K562 (cell line): Measurements from ENCODE around the gene VCAN. TPM values are rescaled to one million over a fixed set of nuclear protein-coding genes. Genes with fewer than 3 reads are reported as not detected.

Experiments used
- JUN ChIP-seq, 2 experiments: sonication (generic) in 1 of 2; formaldehyde crosslinking in 1 of 2; IDR thresholded peaks; 2 replicates each; pipeline versions ENCODE4 v1.6.1 to v1.8.0; 2012 to 2022; ENCODE audit warnings: borderline replicate concordance in 2 of 2, mild to moderate bottlenecking in 2 of 2, improper control_type of control experiment in 1 of 2, low read depth in 1 of 2, low read length in 1 of 2, missing genetic modification reagents in 1 of 2
- polyA plus RNA-seq, 8 experiments: library from polyadenylated mRNA; depleted of rRNA in 4 of 8; stranded (reverse) in 5 of 8; unstranded in 3 of 8; fragments of >200 nt; fragmentation: Nextera tagmentation in 2 of 8; fragmentation: Illumina TruSeq in 1 of 8; extraction: Ambion mirVana in 2 of 8; extraction: Trizol in 1 of 8; gene quantifications; 2 replicates each; pipeline versions ENCODE4 v1.2.1 to v1.2.3, GENCODE V29; 2011 to 2014; ENCODE audit warnings: inconsistent platforms in 1 of 8, missing spikeins in 1 of 8
- total RNA-seq, 7 experiments: library from RNA; depleted of rRNA in 6 of 7; stranded (reverse); fragments of >200 nt in 6 of 7; fragmentation: Illumina TruSeq in 2 of 7; extraction: Trizol in 2 of 7; gene quantifications; 2 replicates each; pipeline versions ENCODE4 v1.2.1 to v1.2.3, GENCODE V29; 2011 to 2021; ENCODE audit warnings: low replicate concordance in 1 of 7
- TF ChIP-seq, protein P1 (sequence below): fragments of 450-650 bp; IDR thresholded peaks from 2 replicates; pipeline ENCODE4 v1.6.1; 2016; ENCODE audit warnings: mild to moderate bottlenecking, moderate library complexity
- TF ChIP-seq, protein P2 (sequence below): fragments of 450-650 bp; formaldehyde crosslinking; conservative IDR thresholded peaks from 2 replicates; pipeline ENCODE4 v1.4.0; 2022; ENCODE audit warnings: mild to moderate bottlenecking, missing genetic modification characterization

Gene VCAN
- total and polyA plus RNA-seq, 9 of the 15 experiments (the other 6 are each of a cell fraction or from before 2014, with no cell fraction given): 0.01 to 0.33 (median 0.05) TPM

DNA sequence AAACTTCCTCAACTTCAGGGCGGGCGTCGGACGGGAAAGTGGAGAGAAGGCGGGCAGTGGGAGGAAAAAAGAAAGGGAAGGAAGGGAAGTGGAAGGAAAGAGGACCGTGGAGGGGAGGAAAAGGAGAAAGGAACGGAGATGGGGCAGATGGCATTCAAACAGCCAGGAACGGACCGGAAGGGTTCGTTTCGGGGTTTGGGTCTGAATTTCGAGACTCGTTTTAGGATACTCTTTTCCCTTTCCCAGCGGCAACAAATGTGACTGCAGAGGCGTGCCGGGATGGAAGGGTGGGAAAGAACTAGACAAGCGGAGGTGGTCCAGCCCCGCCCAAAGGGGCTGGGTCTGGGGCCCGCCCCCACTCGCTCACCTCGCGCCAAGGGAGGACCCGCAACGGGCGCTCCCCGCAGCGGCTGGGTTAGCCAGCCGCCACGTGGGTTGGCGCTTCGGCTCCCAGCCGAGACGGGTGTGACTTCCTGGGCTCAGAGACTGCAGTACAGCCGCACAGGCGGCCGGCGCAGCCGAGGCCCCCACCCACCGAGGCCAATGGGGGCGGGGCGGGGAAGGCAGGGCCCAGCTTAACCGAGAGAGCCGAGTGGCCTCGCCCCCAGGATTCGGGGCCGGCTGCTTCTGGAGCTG, 2.7 kb downstream of the VCAN start (continued):
- TF ChIP-seq, protein P1, sequence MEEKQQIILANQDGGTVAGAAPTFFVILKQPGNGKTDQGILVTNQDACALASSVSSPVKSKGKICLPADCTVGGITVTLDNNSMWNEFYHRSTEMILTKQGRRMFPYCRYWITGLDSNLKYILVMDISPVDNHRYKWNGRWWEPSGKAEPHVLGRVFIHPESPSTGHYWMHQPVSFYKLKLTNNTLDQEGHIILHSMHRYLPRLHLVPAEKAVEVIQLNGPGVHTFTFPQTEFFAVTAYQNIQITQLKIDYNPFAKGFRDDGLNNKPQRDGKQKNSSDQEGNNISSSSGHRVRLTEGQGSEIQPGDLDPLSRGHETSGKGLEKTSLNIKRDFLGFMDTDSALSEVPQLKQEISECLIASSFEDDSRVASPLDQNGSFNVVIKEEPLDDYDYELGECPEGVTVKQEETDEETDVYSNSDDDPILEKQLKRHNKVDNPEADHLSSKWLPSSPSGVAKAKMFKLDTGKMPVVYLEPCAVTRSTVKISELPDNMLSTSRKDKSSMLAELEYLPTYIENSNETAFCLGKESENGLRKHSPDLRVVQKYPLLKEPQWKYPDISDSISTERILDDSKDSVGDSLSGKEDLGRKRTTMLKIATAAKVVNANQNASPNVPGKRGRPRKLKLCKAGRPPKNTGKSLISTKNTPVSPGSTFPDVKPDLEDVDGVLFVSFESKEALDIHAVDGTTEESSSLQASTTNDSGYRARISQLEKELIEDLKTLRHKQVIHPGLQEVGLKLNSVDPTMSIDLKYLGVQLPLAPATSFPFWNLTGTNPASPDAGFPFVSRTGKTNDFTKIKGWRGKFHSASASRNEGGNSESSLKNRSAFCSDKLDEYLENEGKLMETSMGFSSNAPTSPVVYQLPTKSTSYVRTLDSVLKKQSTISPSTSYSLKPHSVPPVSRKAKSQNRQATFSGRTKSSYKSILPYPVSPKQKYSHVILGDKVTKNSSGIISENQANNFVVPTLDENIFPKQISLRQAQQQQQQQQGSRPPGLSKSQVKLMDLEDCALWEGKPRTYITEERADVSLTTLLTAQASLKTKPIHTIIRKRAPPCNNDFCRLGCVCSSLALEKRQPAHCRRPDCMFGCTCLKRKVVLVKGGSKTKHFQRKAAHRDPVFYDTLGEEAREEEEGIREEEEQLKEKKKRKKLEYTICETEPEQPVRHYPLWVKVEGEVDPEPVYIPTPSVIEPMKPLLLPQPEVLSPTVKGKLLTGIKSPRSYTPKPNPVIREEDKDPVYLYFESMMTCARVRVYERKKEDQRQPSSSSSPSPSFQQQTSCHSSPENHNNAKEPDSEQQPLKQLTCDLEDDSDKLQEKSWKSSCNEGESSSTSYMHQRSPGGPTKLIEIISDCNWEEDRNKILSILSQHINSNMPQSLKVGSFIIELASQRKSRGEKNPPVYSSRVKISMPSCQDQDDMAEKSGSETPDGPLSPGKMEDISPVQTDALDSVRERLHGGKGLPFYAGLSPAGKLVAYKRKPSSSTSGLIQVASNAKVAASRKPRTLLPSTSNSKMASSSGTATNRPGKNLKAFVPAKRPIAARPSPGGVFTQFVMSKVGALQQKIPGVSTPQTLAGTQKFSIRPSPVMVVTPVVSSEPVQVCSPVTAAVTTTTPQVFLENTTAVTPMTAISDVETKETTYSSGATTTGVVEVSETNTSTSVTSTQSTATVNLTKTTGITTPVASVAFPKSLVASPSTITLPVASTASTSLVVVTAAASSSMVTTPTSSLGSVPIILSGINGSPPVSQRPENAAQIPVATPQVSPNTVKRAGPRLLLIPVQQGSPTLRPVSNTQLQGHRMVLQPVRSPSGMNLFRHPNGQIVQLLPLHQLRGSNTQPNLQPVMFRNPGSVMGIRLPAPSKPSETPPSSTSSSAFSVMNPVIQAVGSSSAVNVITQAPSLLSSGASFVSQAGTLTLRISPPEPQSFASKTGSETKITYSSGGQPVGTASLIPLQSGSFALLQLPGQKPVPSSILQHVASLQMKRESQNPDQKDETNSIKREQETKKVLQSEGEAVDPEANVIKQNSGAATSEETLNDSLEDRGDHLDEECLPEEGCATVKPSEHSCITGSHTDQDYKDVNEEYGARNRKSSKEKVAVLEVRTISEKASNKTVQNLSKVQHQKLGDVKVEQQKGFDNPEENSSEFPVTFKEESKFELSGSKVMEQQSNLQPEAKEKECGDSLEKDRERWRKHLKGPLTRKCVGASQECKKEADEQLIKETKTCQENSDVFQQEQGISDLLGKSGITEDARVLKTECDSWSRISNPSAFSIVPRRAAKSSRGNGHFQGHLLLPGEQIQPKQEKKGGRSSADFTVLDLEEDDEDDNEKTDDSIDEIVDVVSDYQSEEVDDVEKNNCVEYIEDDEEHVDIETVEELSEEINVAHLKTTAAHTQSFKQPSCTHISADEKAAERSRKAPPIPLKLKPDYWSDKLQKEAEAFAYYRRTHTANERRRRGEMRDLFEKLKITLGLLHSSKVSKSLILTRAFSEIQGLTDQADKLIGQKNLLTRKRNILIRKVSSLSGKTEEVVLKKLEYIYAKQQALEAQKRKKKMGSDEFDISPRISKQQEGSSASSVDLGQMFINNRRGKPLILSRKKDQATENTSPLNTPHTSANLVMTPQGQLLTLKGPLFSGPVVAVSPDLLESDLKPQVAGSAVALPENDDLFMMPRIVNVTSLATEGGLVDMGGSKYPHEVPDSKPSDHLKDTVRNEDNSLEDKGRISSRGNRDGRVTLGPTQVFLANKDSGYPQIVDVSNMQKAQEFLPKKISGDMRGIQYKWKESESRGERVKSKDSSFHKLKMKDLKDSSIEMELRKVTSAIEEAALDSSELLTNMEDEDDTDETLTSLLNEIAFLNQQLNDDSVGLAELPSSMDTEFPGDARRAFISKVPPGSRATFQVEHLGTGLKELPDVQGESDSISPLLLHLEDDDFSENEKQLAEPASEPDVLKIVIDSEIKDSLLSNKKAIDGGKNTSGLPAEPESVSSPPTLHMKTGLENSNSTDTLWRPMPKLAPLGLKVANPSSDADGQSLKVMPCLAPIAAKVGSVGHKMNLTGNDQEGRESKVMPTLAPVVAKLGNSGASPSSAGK: peak; percentile 88
- TF ChIP-seq, protein P2, sequence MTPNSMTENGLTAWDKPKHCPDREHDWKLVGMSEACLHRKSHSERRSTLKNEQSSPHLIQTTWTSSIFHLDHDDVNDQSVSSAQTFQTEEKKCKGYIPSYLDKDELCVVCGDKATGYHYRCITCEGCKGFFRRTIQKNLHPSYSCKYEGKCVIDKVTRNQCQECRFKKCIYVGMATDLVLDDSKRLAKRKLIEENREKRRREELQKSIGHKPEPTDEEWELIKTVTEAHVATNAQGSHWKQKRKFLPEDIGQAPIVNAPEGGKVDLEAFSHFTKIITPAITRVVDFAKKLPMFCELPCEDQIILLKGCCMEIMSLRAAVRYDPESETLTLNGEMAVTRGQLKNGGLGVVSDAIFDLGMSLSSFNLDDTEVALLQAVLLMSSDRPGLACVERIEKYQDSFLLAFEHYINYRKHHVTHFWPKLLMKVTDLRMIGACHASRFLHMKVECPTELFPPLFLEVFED: 0 out of 2 replicates have a peak, but pooled peaks have one; percentile 24
- TF ChIP-seq JUN (IDR thresholded peaks at IDR 0.05; ENCODE audit: borderline replicate concordance, low read depth, low read length) (no peak), JUN (CRISPR knock-in tag; IDR thresholded peaks at IDR 0.05; ENCODE audit: borderline replicate concordance) (no peak)
